ENCODE results near the gene DPP7. TPM values are rescaled to one million over a fixed set of nuclear protein-coding genes. Genes with fewer than 3 reads are reported as not detected.

The DPP7 gene
- total and polyA plus RNA-seq, 2 of the 8 experiments (the other 6 are each of a cell fraction or from before 2014, with no cell fraction given), result 21.2 to 26.8 TPM

- TF ChIP-seq RFX5 (IDR thresholded peaks at IDR 0.05; ENCODE audit: borderline replicate concordance, low read depth, low read length), result no peak
- TF ChIP-seq TAF7 (optimal IDR thresholded peaks at IDR 0.05; ENCODE audit: borderline replicate concordance, low read depth, low read length), result no peak
- TF ChIP-seq BCL11A (IDR thresholded peaks at IDR 0.05; ENCODE audit: low read depth in 2 of 2, low read length in 2 of 2), result no peak
- TF ChIP-seq CHD1 (IDR thresholded peaks at IDR 0.05; ENCODE audit: low read depth, low read length), result no peak
Measured at GRCh38 chr9:137097761-137098462, 16.6 kb downstream of the DPP7 start (continued).
